Left lung (tissue), 14 donors: Measurements from ENCODE around the gene THPO. TPM values are rescaled to one million over a fixed set of nuclear protein-coding genes. Genes with fewer than 3 reads are reported as not detected.

Experiments used
- ATAC-seq: fragments of 200-7000 bp; cut with Tn5 transposase; one replicate; pipeline ENCODE4 v1.9.1; 2020; ENCODE audit warnings: moderate library complexity
- DNase-seq, 4 donors: peaks; one replicate each; pipeline ENCODE4 v3.0.0-alpha.2; 2013 to 2020
- H3K27ac ChIP-seq, 2 donors: fragments of 200-600 bp; sonication (generic) in 1 of 2; one replicate each; pipeline versions ENCODE4 v1.5.0 to v1.8.0; 2020 to 2021
- H3K27me3 ChIP-seq, 2 donors: fragments of 200-600 bp; sonication (generic) in 1 of 2; one replicate each; pipeline versions ENCODE4 v1.5.0 to v1.8.0; 2020 to 2021
- H3K36me3 ChIP-seq, 2 donors: fragments of 200-600 bp; sonication (generic) in 1 of 2; one replicate each; pipeline versions ENCODE4 v1.5.0 to v1.8.0; 2020 to 2021
- H3K4me1 ChIP-seq, 2 donors: fragments of 200-600 bp; one replicate each; pipeline ENCODE4 v1.8.0; 2021
- H3K4me3 ChIP-seq, 2 donors: fragments of 200-600 bp; sonication (generic) in 1 of 2; one replicate each; pipeline versions ENCODE4 v1.5.0 to v1.8.0; 2020 to 2021; ENCODE audit warnings: mild to moderate bottlenecking in 1 of 2
- H3K9me3 ChIP-seq, 2 donors: fragments of 200-600 bp; sonication (generic) in 1 of 2; one replicate each; pipeline versions ENCODE4 v1.5.0 to v1.8.0; 2020 to 2021
- CTCF ChIP-seq, 2 donors: fragments of 200-600 bp; sonication (generic) in 1 of 2; IDR thresholded peaks; one replicate each; pipeline versions ENCODE4 v1.5.0 to v1.8.0; 2021; ENCODE audit warnings: antibody characterized with exemption in 2 of 2
- intact Hi-C, 2 donors: fragments of 100-400 bp; cut with DNase I; formaldehyde crosslinking; loops; one replicate each; pipeline versions ENCODE4 v1.11.2 to v1.14.2; 2022
- long read RNA-seq, 12 donors: library from polyadenylated mRNA in 2 of 12; unstranded in 2 of 12; transcript quantifications; one replicate each; pipeline ENCODE4 v2.0.0 and lab custom pipeline, GENCODE V29; 2019 to 2026
- polyA plus RNA-seq, 6 donors: library from polyadenylated mRNA; unstranded; fragments of 120-200 nt; gene quantifications; one replicate each; pipeline ENCODE4 v1.2.1, GENCODE V29; 2013; ENCODE audit not compliant: insufficient read length in 6 of 6
- total RNA-seq, 2 donors: library from RNA; stranded (reverse); fragmentation: NEBNext Ultra II Directional; extraction: Animal tissue kit (Norgen Biotek cat#: 25700); gene quantifications; one replicate each; pipeline ENCODE4 v1.2.1, GENCODE V29; 2021
- donor health status: DM: no; HTN: yes; CAD: no.
- donor health status: DM: no; HTN: no; CAD: no.

THPO gene
- total RNA-seq (under 1 TPM; 0.23 to 0.65 TPM), polyA plus RNA-seq (1 to 10 TPM; 1.4 to 2.3 (median 2.0) TPM)
- long read RNA-seq, donor 1, partial matches to known transcripts: 6 of 6 reads
- long read RNA-seq, donor 1, other reads (novel, unspliced or antisense): 0 of 6 reads
- long read RNA-seq, donor 2, partial matches to known transcripts: 17 of 18 reads
- long read RNA-seq, donor 2, other reads (novel, unspliced or antisense): 0 of 18 reads
- long read RNA-seq, donor 3, partial matches to known transcripts: 5 of 5 reads
- long read RNA-seq, donor 3, other reads (novel, unspliced or antisense): 0 of 5 reads
- long read RNA-seq, donor 4: 0 reads
- long read RNA-seq, donor 5, partial matches to known transcripts: 14 of 14 reads
- long read RNA-seq, donor 5, other reads (novel, unspliced or antisense): 0 of 14 reads
- long read RNA-seq, donor 6: 0 reads
- long read RNA-seq, donor 7, partial matches to known transcripts: 7 of 7 reads
- long read RNA-seq, donor 7, other reads (novel, unspliced or antisense): 0 of 7 reads
- long read RNA-seq, donor 8, partial matches to known transcripts: 26 of 26 reads
- long read RNA-seq, donor 8, other reads (novel, unspliced or antisense): 0 of 26 reads
- long read RNA-seq, donor 9: 0 reads
- long read RNA-seq, donor 10, partial matches to known transcripts: 0 of 1 reads
- long read RNA-seq, donor 10, other reads (novel, unspliced or antisense): 1 of 1 reads
- long read RNA-seq, donor 11: 0 reads
- long read RNA-seq, donor 12: 0 reads

DNA sequence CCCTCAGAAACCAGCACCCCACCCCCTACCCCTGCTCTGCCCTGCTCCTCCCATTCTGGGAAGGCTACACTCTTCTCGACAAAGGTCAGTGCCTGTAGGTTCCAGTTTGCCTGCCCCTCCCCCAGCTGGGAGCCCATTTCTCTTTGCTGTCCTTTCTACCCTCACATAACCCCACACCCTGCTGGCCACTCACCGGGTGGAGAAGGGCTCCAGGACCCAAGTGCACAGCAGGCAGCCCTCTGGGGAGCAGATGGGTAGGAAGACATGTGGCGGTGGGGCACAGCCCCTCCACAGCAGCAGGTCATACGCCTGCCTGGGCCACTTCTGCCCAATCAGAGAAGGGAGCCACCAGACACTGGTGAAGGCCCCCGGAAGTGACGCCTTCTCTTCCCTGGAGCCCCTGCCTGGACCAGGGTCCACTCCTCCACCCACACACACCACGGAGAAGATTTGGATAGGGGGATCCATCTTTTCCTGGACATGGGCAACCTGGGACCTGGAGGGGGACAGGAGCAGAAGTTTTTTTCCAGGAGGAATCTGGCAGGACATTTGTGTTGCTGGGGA is at the start of gene THPO:
THPO (minus strand) TSS at position 326 of the 564 bp plus-strand sequence. CDS start 1,948 bp downstream, outside the sequence.
- no peak within 1 kb of the TSS for H3K4me3 ChIP-seq
- ATAC-seq (peak; percentile 49), DNase-seq (no peak)
- TF ChIP-seq CTCF (IDR thresholded peaks at IDR 0.05): no peak
- no peaks in the 10 kb centered on the region for H3K36me3 ChIP-seq
- no peaks in the 10 kb centered on the region for H3K9me3 ChIP-seq
- H3K4me1 ChIP-seq: peaks cover 11 to 23% of the 10 kb centered on the region in 2 donors
- no peak within 1 kb of the TSS for H3K27ac ChIP-seq
- intact Hi-C loops: no loop called here
- H3K27me3 ChIP-seq: peaks cover 16 to 88% of the 10 kb centered on the region in 2 donors

- H3K27me3 ChIP-seq: no peaks in the 10 kb centered on the region
- no peak for TF ChIP-seq CTCF (IDR thresholded peaks at IDR 0.05)
- H3K4me1 ChIP-seq: no peaks in the 10 kb centered on the region
- H3K4me3 ChIP-seq: no peak overlapping the region
- DNase-seq: no peak
- ATAC-seq: no peak
- intact Hi-C loops: no loop called here
- H3K9me3 ChIP-seq: peaks cover 0 to 3% of the 10 kb centered on the region in 2 donors
- no peak overlapping the region for H3K27ac ChIP-seq
- H3K36me3 ChIP-seq: no peaks in the 10 kb centered on the region
Measured at GRCh38 chr3:184426691-184427141, 48.7 kb upstream of the THPO start.

DNA sequence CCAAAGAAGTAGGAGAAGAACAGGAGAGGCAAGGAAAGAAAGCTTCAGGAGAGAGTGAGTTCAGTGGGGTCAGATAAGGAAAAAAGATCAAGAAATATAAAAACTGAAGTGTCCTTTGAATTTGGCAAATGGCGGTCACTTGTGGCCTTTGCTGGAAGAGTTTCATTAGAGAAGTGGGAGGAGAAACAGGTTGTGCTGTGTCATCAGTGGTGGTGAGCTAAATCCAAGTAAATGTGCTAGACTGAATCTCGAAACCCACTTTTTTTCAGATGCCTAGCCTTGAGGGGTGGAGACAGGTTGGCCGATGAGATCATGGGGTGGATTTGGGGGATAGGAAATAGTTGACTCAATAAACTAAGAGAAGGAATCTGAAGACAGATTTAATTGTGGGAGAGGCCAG is 45.6 kb upstream of the THPO start:
- H3K36me3 ChIP-seq: no peaks in the 10 kb centered on the region
- DNase-seq: no peak
- H3K27ac ChIP-seq: no peak overlapping the region
- intact Hi-C loops: no loop called here
- H3K9me3 ChIP-seq: peaks cover 0 to 3% of the 10 kb centered on the region in 2 donors
- no peaks in the 10 kb centered on the region for H3K4me1 ChIP-seq
- no peak overlapping the region for H3K4me3 ChIP-seq
- ATAC-seq: peak; percentile 51
- TF ChIP-seq CTCF (IDR thresholded peaks at IDR 0.05): no peak
- no peaks in the 10 kb centered on the region for H3K27me3 ChIP-seq

DNA sequence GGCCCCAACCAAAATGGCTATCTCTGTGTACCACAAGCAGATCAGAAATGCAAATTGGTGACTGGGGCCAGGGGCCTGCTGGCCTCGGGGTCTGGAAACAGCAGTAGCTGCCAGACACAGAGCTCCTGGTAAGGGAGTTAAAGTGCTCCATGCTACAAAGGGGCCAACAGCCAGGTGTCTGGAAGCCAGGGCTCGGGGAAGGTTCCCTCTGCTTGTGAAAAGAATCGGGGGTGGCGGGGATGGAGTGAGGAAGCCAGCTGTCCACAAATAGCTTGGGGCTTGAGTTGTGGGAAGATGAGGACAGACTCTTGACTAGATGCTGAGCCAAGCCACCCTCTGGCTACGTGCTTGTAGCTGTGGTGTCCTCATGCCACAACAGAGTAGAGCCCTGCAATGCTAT is 41.2 kb upstream of the THPO start:
- DNase-seq (peak in 2 of 4 donors; percentile 8 to 31), ATAC-seq (no peak)
- intact Hi-C loops: loop anchor here in 1 of 2 donors (5.0 kb wide), 1 partner anchor 123 kb away; no protein-coding TSS in a partner anchor

More for the DNA sequence above, 41.2 kb upstream of the THPO start:
- Histone ChIP-seq H3K9me3 (peaks cover 0 to 3% of the 10 kb centered on the region in 2 donors), H3K27ac (no peak overlapping the region), H3K27me3 (no peaks in the 10 kb centered on the region), H3K4me1 (no peaks in the 10 kb centered on the region), H3K4me3 (no peak overlapping the region), H3K36me3 (no peaks in the 10 kb centered on the region)
- no peak for TF ChIP-seq CTCF (IDR thresholded peaks at IDR 0.05)
